Vagina (tissue), 2 donors: ENCODE results near the gene PPFIBP2.
A peak's percentile ranks its signal among the peaks of the same experiment; 100 is the strongest.

Experiments used
- POLR2A ChIP-seq, 2 donors: fragments of 450-650 bp; IDR thresholded peaks; one replicate each; pipeline ENCODE4 v1.6.1; 2017; ENCODE audit warnings: antibody characterized with exemption in 2 of 2, mild to moderate bottlenecking in 2 of 2, moderate library complexity in 2 of 2
- TF ChIP-seq, protein P1 (sequence below), 3 experiments: fragments of 450-650 bp in 2 of 3; fragments of 200-600 bp in 1 of 3; sonication (generic) in 1 of 3; IDR thresholded peaks; one replicate each; pipeline ENCODE4 v1.5.1; 2017 to 2019; ENCODE audit warnings: antibody characterized with exemption in 3 of 3, mild to moderate bottlenecking in 2 of 3, moderate library complexity in 2 of 3

DNA sequence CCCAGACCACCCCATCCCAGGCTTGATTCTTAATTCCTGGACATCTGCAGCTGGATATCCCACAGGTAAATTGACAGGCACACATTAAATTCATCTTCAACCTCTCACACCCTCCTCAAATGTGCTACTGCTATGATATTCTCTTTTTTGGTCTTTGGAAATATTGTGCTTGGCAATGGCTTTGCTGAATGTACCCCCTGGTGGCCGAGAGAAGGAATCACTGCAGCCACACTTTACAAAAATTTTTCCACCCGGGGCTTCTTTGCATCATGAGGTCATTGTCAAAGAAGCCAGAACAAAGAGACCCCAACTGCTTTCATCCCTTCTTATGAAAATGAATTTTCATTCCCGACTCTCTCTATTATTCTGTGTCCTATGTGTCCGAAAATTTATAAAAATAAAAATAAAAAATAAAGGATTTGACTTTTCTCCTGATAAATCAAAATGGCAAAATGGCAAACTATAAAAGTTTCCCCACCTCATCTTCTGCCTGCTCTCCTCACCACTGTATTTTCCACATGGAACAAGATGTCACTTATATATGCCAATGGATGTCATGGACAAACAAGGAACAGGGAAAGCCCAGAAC is 174.5 kb downstream of the PPFIBP2 start:
- TF ChIP-seq, protein P1, sequence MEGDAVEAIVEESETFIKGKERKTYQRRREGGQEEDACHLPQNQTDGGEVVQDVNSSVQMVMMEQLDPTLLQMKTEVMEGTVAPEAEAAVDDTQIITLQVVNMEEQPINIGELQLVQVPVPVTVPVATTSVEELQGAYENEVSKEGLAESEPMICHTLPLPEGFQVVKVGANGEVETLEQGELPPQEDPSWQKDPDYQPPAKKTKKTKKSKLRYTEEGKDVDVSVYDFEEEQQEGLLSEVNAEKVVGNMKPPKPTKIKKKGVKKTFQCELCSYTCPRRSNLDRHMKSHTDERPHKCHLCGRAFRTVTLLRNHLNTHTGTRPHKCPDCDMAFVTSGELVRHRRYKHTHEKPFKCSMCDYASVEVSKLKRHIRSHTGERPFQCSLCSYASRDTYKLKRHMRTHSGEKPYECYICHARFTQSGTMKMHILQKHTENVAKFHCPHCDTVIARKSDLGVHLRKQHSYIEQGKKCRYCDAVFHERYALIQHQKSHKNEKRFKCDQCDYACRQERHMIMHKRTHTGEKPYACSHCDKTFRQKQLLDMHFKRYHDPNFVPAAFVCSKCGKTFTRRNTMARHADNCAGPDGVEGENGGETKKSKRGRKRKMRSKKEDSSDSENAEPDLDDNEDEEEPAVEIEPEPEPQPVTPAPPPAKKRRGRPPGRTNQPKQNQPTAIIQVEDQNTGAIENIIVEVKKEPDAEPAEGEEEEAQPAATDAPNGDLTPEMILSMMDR (IDR thresholded peaks at IDR 0.05): peak; percentile 51 to 77 (median 70)
- TF ChIP-seq POLR2A (IDR thresholded peaks at IDR 0.05): no peak
